HEK293 (cell line): Measurements from ENCODE around the gene MSRB1.

ENCODE experiments used
- FEZF1 ChIP-seq: fragments of 450-650 bp; formaldehyde crosslinking; IDR thresholded peaks from 2 replicates; pipeline ENCODE4 v1.5.1; 2016; ENCODE audit warnings: missing biosample characterization, missing genetic modification characterization
- GLIS1 ChIP-seq: fragments of 450-650 bp; formaldehyde crosslinking; IDR thresholded peaks from 2 replicates; pipeline ENCODE4 v1.5.1; 2016; ENCODE audit warnings: missing biosample characterization, missing genetic modification characterization
- IKZF3 ChIP-seq: fragments of 450-650 bp; IDR thresholded peaks from 2 replicates; pipeline ENCODE4 v1.5.0; 2018; ENCODE audit warnings: missing biosample characterization, mild to moderate bottlenecking, missing genetic modification characterization, moderate library complexity
- KLF16 ChIP-seq: fragments of 450-650 bp; formaldehyde crosslinking; IDR thresholded peaks from 2 replicates; pipeline ENCODE4 v1.5.1; 2017; ENCODE audit warnings: missing biosample characterization, missing genetic modification characterization
- KLF7 ChIP-seq: fragments of 450-650 bp; formaldehyde crosslinking; IDR thresholded peaks from 2 replicates; pipeline ENCODE4 v1.5.1; 2016; ENCODE audit warnings: missing biosample characterization, missing genetic modification characterization, borderline replicate concordance
- KLF8 ChIP-seq: fragments of 450-650 bp; formaldehyde crosslinking; IDR thresholded peaks from 2 replicates; pipeline ENCODE4 v1.5.1; 2016; ENCODE audit warnings: missing biosample characterization, missing genetic modification characterization
- OSR2 ChIP-seq: fragments of 450-650 bp; formaldehyde crosslinking; IDR thresholded peaks from 2 replicates; pipeline ENCODE4 v1.5.1; 2016; ENCODE audit warnings: missing biosample characterization, missing genetic modification characterization
- PRDM2 ChIP-seq: fragments of 450-650 bp; formaldehyde crosslinking; IDR thresholded peaks from 2 replicates; pipeline ENCODE4 v1.5.1; 2016; ENCODE audit warnings: missing biosample characterization, missing genetic modification characterization, borderline replicate concordance
- PRDM6 ChIP-seq: fragments of 450-650 bp; formaldehyde crosslinking; IDR thresholded peaks from 2 replicates; pipeline ENCODE4 v1.5.1; 2017; ENCODE audit warnings: missing biosample characterization, missing genetic modification characterization
- ZBTB8A ChIP-seq: fragments of 450-650 bp; formaldehyde crosslinking; IDR thresholded peaks from 2 replicates; pipeline ENCODE4 v1.5.1; 2016; ENCODE audit warnings: missing biosample characterization, missing genetic modification characterization
- ZFP37 ChIP-seq: fragments of 450-650 bp; formaldehyde crosslinking; IDR thresholded peaks from 2 replicates; pipeline ENCODE4 v1.5.1; 2016; ENCODE audit warnings: missing biosample characterization, missing genetic modification characterization
- ZNF133 ChIP-seq: fragments of 450-650 bp; formaldehyde crosslinking; IDR thresholded peaks from 2 replicates; pipeline ENCODE4 v1.5.1; 2016; ENCODE audit warnings: missing biosample characterization, missing genetic modification characterization
- ZNF155 ChIP-seq: fragments of 450-650 bp; formaldehyde crosslinking; IDR thresholded peaks from 2 replicates; pipeline ENCODE4 v1.5.1; 2016; ENCODE audit warnings: missing biosample characterization, missing genetic modification characterization
- ZNF16 ChIP-seq: fragments of 450-650 bp; formaldehyde crosslinking; IDR thresholded peaks from 2 replicates; pipeline ENCODE4 v1.5.1; 2016; ENCODE audit warnings: low read depth, missing biosample characterization, missing genetic modification characterization
- ZNF18 ChIP-seq: fragments of 450-650 bp; formaldehyde crosslinking; IDR thresholded peaks from 2 replicates; pipeline ENCODE4 v1.5.1; 2016; ENCODE audit warnings: missing biosample characterization, missing genetic modification characterization
- ZNF335 ChIP-seq: fragments of 450-650 bp; formaldehyde crosslinking; conservative IDR thresholded peaks from 2 replicates; pipeline ENCODE4 v1.5.1; 2016; ENCODE audit warnings: missing biosample characterization, missing genetic modification characterization
- ZNF350 ChIP-seq: fragments of 450-650 bp; formaldehyde crosslinking; IDR thresholded peaks from 2 replicates; pipeline ENCODE4 v1.5.0; 2017; ENCODE audit warnings: missing biosample characterization, mild to moderate bottlenecking, missing genetic modification characterization
- ZXDB ChIP-seq: fragments of 450-650 bp; formaldehyde crosslinking; IDR thresholded peaks from 2 replicates; pipeline ENCODE4 v1.5.1; 2016; ENCODE audit warnings: missing biosample characterization, missing genetic modification characterization
- TF ChIP-seq, protein P1 (sequence below): fragments of 450-650 bp; formaldehyde crosslinking; IDR thresholded peaks from 2 replicates; pipeline ENCODE4 v1.5.1; 2016; ENCODE audit warnings: missing biosample characterization, missing genetic modification characterization
- TF ChIP-seq, protein P2 (sequence below): fragments of 450-650 bp; formaldehyde crosslinking; IDR thresholded peaks from 2 replicates; pipeline ENCODE4 v1.5.1; 2017; ENCODE audit warnings: missing biosample characterization, mild to moderate bottlenecking, missing genetic modification characterization, moderate library complexity

The MSRB1 gene

DNA sequence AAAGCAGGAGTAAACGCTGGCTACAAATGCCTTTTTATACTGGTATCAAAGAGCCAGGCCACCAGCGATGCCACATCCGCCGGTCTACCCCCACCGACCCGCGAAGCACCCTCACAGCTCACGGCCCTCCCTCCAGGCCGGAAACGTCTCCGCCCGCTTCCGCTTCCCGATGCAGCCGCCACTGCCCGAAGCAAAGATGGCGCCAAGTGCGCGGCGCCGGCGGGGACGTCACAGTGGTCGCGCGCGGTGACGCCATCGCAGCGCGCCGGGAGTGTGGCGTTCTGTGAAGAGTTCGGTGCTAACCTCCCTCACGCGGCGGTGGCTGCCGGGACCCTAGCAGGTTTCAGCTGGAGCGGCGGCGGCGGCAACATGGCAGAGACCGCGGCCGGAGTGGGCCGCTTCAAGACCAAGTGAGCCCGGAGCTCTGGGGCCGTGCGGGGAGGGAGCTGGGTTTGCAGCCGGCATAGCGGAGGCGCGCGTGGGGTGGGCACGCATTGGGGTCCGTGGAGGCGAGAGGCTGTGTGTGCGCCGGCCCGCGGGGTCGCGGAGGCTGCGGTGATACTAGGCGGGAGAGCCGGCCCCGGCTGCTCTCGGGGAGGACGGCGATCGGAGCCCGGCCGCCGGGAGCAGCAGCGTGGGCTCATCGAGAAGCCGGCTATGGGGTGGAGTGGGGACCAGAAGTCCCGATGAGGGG lies 28.9 kb upstream of the MSRB1 start, which contains the start of gene TBL3 (continued):
- TF ChIP-seq FEZF1 (0 out of 2 replicates have a peak, but pooled peaks have one; percentile 6), ZNF335 (tag by site-specific recombination) (peak; percentile 88), PRDM6 (tag by site-specific recombination) (no peak; the same call in 1 of the 2 replicates), ZFP37 (tag by site-specific recombination) (peak; percentile 88), PRDM2 (tag by site-specific recombination) (peak; percentile 84; the same call in 1 of the 2 replicates), ZNF18 (tag by site-specific recombination) (no peak; the same call in 1 of the 2 replicates), ZXDB (tag by site-specific recombination) (peak; percentile 98), ZNF350 (tag by site-specific recombination) (no peak), KLF7 (tag by site-specific recombination) (peak; percentile 67; the same call in 1 of the 2 replicates), KLF8 (tag by site-specific recombination) (peak; percentile 98), ZBTB8A (tag by site-specific recombination) (peak; percentile 68), GLIS1 (tag by site-specific recombination) (peak; percentile 84), KLF16 (tag by site-specific recombination) (peak; percentile 92), ZNF155 (tag by site-specific recombination) (no peak), OSR2 (tag by site-specific recombination) (no peak), ZNF16 (no peak), IKZF3 (tag by site-specific recombination) (peak; percentile 74), ZNF133 (tag by site-specific recombination) (no peak)
- TF ChIP-seq, protein P1, sequence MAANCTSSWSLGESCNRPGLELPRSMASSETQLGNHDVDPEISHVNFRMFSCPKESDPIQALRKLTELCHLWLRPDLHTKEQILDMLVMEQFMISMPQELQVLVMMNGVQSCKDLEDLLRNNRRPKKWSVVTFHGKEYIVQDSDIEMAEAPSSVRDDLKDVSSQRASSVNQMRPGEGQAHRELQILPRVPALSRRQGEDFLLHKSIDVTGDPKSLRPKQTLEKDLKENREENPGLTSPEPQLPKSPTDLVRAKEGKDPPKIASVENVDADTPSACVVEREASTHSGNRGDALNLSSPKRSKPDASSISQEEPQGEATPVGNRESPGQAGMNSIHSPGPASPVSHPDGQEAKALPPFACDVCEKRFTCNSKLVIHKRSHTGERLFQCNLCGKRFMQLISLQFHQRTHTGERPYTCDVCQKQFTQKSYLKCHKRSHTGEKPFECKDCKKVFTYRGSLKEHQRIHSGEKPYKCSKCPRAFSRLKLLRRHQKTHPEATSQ (tag by site-specific recombination) = no peak
- TF ChIP-seq, protein P2, sequence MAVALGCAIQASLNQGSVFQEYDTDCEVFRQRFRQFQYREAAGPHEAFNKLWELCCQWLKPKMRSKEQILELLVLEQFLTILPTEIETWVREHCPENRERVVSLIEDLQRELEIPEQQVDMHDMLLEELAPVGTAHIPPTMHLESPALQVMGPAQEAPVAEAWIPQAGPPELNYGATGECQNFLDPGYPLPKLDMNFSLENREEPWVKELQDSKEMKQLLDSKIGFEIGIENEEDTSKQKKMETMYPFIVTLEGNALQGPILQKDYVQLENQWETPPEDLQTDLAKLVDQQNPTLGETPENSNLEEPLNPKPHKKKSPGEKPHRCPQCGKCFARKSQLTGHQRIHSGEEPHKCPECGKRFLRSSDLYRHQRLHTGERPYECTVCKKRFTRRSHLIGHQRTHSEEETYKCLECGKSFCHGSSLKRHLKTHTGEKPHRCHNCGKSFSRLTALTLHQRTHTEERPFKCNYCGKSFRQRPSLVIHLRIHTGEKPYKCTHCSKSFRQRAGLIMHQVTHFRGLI (tag by site-specific recombination) = no peak; the same call in 1 of the 2 replicates
